NCI-H2107 treated with DMSO at 0.1 percent for 48 hours (cell line): ENCODE measurements around the gene ABCA3.

ENCODE experiments used
- DNase-seq: peaks from one replicate; lab custom pipeline; 2025; ENCODE audit not compliant: unreplicated experiment; lab: John Stamatoyannopoulos, UW

The ABCA3 gene

DNA sequence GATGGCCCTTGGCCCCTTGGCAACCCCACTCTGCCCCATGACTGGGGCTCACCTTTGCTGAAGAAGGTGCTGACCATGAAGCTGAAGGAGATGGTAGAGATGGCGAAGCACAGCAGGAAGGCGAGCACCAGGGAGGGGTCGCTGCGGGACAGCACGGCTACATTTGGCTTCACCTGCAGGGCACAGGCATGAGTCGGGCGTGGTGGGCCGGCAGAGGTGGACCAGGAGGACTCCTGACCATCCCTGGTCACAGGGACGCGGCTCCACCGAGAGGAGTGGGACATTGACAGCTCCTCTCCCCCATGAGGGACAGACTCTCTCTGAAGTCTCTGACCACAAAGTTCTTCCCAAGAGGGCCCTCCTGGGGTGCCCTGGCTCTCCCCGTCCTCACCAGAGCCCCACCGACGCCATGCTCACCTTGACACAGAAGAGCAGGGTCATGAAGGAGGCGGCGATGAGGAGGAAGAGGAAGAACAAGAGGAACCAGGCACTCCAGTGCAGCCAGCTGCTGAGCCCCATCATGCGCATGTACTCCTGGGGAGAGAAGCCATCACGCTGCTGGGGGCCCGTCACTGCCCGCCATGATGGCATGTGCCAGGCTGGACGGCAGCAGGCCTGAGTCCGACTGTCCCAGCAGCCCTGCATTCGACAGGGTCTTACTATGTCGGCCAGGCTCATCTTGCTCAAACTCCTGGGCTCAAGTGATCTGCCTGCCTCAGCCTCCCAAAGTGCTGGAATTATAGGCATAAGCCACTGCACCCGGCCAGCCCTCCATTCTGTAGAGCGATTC, 23.1 kb downstream of the ABCA3 start:
- DNase-seq = no peak

DNA sequence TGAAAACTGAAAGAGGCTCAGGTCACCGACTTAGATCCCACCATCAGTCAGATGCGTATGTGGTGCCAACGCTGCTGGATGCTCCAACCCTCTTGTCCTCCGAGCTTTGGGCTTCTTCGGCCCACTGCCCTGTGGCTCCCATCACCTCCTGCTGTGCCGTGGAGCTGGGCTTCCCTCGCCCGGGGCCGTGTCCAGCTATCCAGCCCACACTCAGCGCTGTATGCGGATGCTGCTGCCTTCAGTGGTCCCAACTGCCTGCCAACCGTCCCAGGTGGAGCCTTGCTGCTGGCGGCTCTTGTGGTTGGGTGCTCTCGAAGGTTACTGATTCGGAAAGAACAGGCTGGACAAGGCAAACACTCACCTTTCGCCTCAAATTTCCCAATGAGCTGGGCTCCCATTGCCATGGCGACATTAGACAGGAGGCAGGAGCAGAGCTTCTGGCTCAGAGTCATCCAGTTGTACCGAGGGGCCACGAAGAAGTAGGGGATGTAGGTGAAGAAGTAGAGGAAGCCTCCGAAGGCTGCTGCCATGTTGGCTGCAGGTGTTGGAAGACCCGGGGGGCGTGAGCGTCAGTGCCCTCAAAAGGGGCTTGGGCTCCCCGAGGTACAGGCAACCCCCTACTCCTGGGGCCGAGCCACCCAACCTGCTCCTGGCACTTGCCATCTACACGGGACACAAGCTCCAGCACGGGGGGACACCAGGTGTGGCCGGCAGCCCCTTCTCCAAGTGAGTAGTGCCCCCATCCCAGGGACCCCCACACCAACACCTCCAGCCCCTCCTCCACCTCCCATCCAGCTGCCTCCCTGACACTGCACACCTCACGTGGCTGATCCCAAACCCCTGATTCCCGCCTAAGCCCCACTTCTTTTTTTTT, 32.2 kb downstream of the ABCA3 start:
- no peak for DNase-seq

DNA sequence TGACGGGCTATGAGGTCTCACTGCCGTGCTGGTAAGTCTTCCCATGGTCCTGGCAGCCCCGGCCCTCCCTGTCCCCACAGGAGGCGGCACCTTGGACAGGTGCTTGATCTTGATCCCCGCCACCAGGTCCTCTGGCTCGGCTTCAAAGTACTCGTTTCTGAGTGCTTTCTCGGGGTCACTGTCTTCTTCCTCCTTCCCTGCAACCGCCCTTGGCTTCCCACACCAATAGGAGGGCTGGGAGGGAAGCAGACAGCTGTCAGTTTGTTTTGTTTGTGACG, 40.7 kb downstream of the ABCA3 start:
- DNase-seq = no peak

DNA sequence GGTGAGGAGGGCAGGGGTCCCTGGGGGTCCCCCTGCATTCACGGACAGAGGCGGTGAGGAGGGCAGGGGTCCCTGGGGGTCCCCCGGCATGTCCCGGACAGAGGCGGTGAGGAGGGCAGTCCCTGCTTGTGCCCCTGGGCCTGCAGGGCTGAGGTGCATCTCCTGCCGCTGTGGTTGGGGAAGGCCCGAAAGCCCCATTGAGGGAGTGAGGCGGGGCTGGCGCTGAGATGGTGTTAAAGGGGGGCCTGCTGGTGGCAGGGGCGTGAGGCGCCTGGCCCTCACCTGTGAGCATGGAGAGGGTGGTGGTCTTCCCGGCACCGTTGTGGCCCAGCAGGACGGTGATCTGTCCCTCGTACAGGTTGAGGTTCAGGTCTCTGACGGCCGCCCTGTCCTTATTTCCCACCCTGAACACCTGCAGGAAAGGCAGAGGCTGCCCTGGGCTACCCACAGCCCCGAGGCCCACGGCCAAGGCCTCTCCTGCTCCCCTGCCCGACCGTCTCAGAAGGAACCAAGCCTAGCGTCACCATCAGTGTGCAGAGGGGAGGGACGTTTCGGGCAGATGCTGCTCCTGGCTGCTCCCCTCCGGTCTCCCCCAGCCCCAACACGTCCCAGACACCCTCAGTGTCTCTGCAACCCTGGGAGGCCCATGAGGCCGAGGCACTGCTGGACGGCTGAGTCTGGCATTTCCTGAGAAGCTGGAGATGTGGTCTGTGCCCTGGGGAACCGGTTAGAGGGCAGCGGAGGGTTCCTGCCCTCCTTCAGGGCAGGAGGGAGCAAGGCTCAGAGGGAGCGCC, 41.2 kb downstream of the ABCA3 start:
- no peak for DNase-seq

DNA sequence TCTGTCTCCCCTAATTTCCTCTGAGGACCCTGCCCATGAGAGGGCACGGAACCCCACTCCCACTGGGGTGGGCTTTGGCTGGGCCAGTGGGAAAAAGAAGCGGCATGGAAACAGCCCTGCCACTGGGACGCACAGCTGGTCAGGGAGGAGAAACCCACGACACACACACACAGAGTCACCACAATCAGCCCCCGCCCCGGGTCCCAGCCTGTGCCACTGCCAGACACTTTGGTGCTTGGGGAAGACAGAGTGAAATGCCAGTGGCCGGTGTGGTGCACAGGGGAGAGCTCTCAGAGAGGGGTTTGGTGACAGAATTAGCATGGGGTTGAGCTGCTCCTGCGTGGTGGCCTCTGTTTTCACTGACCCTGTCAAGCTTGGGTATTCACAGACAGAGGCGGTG, 41.9 kb downstream of the ABCA3 start:
- no peak for DNase-seq

DNA sequence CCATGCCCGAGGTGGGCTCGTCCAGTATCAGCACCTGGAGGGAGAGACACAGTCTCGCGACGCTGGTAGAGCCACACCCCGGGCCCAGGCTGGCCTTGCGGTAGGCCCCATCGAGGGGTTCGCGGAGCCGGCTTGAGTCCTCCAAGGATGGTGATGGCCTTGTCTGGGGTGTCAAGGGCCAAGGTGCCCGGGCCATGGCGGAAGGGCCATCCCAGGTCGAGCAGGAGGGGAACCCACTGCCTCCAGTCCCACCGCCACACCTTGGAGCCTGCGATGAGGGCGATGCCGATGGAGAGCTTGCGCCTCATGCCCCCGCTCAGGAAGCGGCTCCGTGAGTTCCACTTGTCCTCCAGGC, 43.0 kb downstream of the ABCA3 start:
- DNase-seq = no peak

DNA sequence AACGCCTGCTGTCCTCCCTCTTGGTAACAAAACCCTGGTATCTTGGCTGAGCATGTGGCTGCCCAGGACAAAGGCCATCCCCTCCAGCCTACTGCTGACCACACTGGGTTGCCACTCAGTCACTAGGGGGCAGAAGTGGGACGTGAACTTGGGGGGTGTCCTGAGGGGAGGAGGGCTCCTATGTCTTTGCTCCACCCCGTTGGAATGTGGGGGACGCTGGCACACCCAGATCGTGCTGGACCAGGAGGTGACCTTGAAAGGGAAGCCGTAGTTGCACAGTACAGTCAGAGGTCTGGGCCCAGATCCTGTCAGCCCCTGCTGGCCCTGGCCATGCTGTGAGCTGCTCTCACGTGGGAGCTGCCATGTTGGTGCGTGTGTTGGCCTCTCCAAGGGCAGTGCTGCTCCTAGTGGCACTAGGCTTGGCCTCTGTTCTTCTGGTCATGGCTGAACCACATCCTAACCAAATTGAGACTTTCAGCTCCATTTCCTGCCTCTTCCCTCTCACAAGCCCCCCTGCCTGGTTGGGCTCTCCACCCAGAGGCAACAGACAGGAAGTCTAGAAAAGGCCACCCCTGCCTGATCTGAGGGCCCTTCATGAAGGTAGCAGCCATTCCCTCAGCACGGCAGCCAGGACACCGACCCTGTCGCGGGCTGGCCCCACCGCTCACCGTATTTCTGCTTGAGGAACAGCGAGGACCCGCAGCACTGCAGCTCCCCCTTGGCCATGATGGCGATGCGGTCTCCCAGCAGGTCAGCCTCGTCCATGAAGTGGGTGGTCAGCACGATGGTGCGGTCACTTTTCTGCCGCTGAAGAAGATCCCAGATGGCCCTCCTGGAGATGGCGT, 43.6 kb downstream of the ABCA3 start:
- no peak for DNase-seq

DNA sequence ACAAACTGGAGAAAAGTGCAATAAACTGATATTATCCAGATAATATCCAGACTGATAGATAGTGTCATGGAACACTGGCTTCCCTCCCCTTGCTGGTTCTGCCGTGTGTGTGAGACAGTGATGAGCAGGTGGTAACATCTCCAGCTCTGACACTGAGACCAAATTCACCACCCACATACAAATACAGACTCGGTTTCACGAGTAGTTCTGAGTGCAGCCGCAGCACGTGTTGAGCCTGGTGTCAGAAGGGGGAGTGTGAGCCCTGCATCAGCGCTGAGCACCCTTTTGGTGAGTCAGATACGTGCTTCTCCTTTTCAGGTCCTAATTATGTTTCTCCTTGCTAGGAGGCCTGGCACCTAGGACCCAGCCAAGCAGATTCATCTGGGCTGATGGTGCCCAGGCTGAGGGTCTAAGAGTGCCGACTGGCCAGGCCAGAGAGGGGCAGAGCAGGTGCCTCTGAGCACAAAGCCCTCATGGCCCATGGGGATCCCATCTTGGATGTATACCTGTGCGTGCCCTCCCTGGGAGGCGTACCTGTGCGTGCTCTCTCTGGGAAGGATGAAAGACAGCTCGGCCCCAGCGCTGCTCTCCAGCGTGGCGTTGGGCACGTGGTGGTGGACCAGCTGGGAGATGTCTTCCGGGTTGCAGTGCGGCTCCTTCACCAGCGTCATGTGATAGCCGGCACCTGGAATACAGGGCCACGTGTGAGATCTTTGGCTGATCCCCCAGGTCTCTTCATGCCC, 45.3 kb downstream of the ABCA3 start:
- no peak for DNase-seq

DNA sequence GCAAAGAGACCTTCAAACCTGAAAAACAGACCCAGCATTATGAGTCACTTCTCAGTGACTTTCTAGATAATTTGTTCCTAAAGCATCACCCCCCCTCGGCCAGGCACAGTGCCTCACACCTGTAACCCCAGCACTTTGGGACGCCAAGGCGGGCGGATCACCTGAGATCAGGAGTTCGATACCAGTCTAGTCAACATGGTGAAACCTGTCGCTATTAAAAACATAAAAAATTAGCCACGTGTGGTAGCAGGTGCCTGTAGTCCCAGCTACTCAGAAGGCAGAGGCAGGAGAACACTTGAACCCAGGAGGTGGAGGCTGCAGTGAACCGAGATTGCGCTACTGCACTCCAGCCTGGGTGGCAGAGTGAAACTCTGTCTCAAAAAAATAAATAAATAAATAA, 48.3 kb downstream of the ABCA3 start:
- DNase-seq = no peak

DNA sequence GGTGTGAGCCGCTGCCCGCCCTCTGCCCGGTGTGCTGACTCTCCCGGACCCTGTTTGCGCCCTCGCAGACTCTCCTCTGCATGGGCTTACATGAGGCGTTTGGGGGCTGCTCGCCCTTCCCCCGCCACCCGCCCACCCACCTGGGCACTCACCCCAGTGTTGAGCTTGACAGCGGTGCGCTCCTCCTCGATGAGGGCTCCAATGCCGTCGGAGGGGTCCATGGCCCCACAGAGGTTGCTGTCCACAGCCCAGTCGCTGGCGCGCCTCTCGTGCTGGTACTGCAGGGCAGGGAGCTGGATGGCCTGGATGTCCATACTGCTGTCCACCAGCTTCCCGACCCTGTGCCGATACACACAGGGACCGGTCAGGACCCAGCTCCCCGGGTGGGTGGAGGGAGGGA, 51.2 kb downstream of the ABCA3 start:
- DNase-seq = no peak

DNA sequence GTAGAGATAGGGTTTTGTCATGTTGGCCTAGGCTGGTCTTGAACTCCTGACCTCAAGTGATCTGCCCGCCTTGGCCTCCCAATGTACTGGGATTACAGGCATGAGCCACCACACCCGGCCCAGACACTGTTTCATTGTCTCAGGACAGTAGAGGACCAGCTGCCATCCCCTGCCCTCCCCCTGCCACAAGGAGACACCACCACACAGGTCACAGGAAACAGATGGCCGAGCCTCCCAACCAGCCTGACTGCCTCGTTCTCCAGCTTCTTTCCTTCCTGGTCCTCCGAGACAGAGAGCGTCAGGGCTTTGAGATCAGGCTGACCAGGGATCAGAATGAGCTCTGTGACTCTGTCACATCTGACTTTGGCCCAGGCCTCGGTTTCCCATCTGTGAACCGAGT, 51.8 kb downstream of the ABCA3 start:
- DNase-seq = no peak

DNA sequence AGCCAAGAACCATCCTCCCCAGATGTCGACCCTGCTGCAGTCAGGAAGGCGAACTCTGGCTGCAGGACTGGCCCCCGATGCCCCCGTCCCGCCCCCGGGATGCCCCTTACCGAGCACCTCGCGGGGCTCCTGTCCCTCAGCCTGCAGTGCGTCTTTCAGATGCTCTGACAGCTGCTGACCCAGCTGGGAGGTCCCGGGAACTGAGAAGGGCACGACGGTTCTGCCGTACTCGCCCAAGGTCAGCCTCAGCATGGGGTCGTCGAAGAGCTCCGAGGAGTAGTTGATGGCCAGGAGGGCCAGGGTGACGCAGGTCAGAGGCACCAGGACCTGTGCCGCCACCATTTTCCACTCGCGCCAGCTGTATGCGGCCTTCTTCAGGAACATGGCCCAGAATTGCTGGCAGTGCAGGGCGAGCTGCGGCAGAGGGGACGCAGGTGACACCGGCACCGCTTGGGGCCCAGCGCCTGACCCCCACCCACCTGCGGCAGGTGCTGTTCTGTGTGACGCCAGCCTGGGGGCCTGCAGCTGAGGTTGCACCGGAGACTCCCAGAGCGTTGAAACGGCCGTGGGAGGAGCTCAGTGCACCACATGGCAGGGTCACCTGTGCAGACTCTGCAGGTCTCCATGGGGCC, 52.5 kb downstream of the ABCA3 start:
- DNase-seq = no peak

DNA sequence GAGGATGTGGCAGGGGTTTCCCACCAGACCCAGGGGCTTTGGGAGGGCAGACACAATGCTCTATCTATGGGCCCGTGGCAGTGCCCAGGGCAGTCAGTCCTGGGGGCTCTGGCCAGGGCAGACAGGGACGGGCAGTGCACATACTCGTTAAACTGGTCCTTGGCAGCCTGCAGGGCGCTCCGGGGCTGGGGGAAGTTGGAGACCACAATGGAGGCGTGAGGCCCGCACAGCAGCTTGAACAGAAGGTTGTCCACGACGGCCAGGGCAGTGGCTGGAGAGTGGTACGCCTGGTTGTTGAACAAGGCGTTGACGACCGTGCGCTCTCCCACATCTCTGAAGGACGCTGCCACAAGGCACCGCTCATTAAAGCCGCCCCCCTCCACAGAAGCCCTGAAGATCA, 54.0 kb downstream of the ABCA3 start:
- no peak for DNase-seq

DNA sequence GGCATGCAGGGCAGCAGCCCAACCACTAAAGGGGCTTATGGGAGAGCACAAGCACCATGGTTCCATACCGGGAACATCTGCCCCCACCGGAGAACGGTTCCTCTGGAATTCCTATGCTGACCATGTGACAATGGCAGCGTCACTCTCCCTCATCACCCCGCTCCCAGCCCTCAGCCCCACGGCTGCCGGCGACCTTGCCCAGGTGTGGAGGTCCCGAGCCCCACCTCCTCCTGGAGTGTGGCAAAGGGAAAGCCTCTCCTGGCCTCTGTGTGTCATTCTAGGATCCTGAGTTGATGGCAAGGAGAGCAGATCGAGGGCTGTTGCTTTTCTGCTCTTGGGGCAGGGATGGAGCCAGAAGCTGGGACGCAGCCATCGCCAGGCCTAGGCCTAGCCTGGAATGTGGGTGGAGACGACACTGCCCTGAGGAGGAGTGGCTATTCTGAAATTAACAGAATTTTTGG, 54.8 kb downstream of the ABCA3 start:
- DNase-seq = no peak

DNA sequence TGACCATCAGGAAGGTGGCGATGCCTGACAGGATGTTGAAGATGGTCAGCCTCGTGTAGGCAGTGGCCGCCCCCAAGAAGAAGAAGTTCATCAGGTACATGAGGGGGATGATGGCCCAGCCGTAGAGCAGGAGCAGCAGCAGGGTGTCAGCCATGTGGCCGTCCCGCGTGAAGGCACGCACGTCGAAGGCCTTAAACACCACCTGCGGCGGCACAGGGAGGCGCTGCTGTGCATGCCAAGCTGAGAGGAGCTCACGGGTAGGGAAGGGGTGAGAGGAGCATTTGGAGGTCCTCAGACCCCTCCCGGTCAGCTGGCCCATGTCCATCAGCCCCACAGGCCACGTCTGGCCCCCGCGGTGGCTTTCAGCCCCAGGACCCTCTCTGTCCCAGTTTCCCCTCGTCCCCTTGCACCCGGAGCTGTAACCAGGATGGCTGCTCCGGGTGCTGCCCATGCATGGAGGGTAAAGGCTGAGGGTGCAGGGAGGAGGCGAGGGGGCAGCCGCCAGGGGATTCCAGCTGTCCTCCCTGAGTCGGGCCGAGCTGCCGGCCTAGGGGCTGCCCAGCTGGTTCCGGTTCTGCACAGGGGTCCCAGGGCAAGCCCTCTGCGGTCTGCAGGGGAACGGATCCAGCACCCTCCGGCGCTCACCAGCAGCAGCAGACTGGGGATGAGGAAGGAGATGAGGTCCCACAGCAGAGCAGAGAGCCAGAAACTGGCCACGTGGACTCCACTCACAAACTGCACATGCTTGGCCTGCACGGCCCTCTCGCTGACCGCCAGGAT, 55.5 kb downstream of the ABCA3 start:
- no peak for DNase-seq

DNA sequence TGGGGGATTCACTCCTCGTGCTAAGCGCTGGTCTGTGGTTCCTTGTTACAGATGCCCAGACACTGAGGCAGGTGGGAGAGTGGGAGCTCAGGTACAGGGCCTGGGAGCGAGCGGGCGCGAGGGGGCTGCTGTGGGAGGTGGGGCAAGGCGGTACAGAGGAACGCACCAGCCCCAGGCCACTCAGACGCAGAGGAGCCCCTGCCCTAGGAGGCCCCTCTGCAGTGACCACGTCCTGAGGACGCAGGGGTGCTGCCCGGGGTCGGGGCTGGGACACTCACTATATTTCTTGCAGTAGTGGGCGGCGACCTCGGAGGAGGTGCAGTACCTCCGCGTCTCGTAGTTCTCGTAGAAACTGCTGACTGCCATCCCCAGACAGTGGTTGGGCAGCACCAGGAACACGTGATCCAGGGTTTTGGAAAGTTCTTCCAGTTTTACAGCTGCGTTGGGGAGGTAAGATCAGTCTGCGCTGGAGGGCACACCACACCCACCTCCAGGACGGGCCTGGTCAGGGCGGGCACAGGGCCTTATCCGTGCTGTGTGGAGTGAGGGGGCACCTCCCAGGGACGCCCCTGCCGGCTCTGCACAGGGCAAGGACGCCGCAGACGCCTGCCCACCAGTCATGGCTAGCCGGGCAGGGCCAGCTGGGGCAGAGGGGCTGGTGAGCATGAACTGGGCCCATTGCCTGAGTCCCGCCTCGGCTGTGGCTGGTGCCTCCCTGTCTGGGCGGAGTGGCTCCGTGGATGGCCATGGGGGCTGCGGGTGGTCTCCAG, 56.3 kb downstream of the ABCA3 start:
- DNase-seq = no peak

DNA sequence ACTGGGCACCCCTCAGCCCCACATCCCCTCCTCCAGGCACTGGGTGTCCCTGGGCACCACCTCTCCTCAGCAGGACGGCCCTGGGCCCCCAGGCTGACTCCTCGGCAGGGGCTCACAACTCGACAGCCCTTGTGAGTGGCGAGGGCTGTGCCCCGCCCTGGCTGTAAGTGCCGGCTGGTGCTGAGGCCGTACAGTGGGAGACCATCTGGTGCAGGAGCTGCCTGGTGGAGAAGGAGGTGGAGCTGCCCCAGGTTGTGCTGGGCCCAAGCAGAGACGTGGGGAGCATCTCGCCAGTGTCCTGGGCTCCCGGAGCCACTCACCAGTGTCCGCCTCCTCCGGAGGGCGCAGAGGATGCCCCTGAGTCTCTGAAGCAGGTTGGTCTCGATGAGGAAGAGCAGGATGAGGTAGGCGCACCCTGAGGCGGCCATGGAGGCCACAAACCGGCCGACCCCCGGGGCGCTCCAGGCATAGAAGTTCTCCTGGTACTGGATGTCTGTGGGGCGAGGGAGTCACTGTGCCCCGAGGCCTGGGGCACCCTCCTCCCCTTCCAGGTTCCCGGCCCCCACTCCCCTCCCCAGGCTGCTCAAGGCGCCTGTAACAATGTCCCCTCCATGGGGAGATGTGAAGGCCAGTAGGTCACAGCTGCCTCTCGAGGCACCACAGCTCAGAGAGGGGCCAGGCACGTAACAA, 57.5 kb downstream of the ABCA3 start:
- DNase-seq = no peak

DNA sequence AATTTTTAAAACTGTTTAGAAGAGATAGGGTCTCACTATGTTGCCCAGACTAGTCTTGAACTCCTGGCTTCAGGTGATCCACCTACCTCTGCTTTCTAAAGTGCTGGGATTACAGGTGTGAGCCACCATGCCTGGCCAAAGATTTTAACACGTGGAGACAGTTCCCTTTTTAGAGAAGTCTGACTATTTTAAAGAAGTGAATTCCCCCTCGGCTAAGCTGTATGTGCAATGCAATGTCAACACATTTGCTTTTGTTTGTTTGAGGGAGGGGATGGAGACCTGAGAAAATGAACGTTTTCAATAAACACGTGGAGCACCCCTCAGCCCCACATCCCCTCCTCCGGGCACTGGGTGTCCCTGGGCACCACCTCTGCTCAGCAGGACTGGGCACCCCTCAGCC, 58.3 kb downstream of the ABCA3 start:
- no peak for DNase-seq
